GM18867 (cell line): ENCODE results near the gene SH3BP5L.
"Not testable (repeated sequence)": the region's sequence is repeated elsewhere in the genome, so short reads cannot be mapped to it uniquely, and the experiment has no call there.

Experiments
- ATAC-seq: cut with Tn5 transposase; IDR thresholded peaks from one replicate; pipeline ENCODE4 v1.9.1; 2021; ENCODE audit warnings: mild to moderate bottlenecking, moderate library complexity; ENCODE audit not compliant: unreplicated experiment

Gene SH3BP5L

GRCh38 chr1:248830718-248831017 lies 5.0 kb upstream of the SH3BP5L start:
- not testable (repeated sequence) for ATAC-seq

GRCh38 chr1:248828845-248829244 lies 3.1 kb upstream of the SH3BP5L start:
- ATAC-seq: no peak

GRCh38 chr1:248825573-248825908 lies 174 bp downstream of the SH3BP5L start:
- ATAC-seq: peak; percentile 2

- no peak for ATAC-seq
These were observed 579 bp downstream of the SH3BP5L start for GRCh38 chr1:248825136-248825535.

- ATAC-seq: no peak
These were observed 1.0 kb downstream of the SH3BP5L start for GRCh38 chr1:248824701-248825100.

GRCh38 chr1:248824301-248824700 lies 1.4 kb downstream of the SH3BP5L start:
- ATAC-seq: no peak

- ATAC-seq: no peak
These were observed 2.2 kb downstream of the SH3BP5L start for GRCh38 chr1:248823517-248824001.

- ATAC-seq: peak; percentile 33
These were observed 3.3 kb downstream of the SH3BP5L start for GRCh38 chr1:248822148-248823032.

- ATAC-seq: no peak
These were observed 4.1 kb downstream of the SH3BP5L start for GRCh38 chr1:248821641-248822040.

GRCh38 chr1:248821101-248821500 lies 4.6 kb downstream of the SH3BP5L start:
- no peak for ATAC-seq

GRCh38 chr1:248820041-248820585 lies 5.6 kb downstream of the SH3BP5L start:
- no peak for ATAC-seq

- peak; percentile 34 for ATAC-seq
These were observed 7.0 kb downstream of the SH3BP5L start for GRCh38 chr1:248818505-248819374.

GRCh38 chr1:248817065-248817464 lies 8.7 kb downstream of the SH3BP5L start:
- ATAC-seq: no peak

- ATAC-seq: no peak
These were observed 9.5 kb downstream of the SH3BP5L start for GRCh38 chr1:248816042-248816851.

GRCh38 chr1:248815407-248816034 lies 10.2 kb downstream of the SH3BP5L start:
- ATAC-seq: no peak

GRCh38 chr1:248814351-248814750 lies 11.4 kb downstream of the SH3BP5L start:
- no peak for ATAC-seq

GRCh38 chr1:248813546-248813945 lies 12.2 kb downstream of the SH3BP5L start:
- no peak for ATAC-seq

- ATAC-seq: no peak
These were observed 12.8 kb downstream of the SH3BP5L start for GRCh38 chr1:248812736-248813425.
